Panc1 (cell line): ENCODE results near the gene ZNF600.
"Not testable (repeated sequence)": the region's sequence is repeated elsewhere in the genome, so short reads cannot be mapped to it uniquely, and the experiment has no call there.

Experiments
- POLR2AphosphoS5 ChIP-seq: IDR thresholded peaks from 2 replicates; pipeline ENCODE4 v1.6.1; 2012; ENCODE audit warnings: mild to moderate bottlenecking, low read depth, low read length, moderate library complexity
- SIN3A ChIP-seq: IDR thresholded peaks from 2 replicates; pipeline ENCODE4 v1.6.1; 2012; ENCODE audit warnings: low read depth, mild to moderate bottlenecking, low read length, moderate library complexity, borderline replicate concordance; ENCODE audit not compliant: insufficient read depth
- TF ChIP-seq, protein P1 (sequence below): fragments of 450-650 bp; IDR thresholded peaks from 2 replicates; pipeline ENCODE4 v1.5.1; 2017; ENCODE audit warnings: mild to moderate bottlenecking
- TF ChIP-seq, protein P2 (sequence below), 2 experiments: IDR thresholded peaks; 2 replicates each; pipeline ENCODE4 v1.6.1; 2011 to 2012; ENCODE audit warnings: low read depth in 2 of 2, control low read depth in 1 of 2, low read length in 1 of 2, mild to moderate bottlenecking in 1 of 2, moderate library complexity in 1 of 2; ENCODE audit not compliant: insufficient read depth in 1 of 2

DNA sequence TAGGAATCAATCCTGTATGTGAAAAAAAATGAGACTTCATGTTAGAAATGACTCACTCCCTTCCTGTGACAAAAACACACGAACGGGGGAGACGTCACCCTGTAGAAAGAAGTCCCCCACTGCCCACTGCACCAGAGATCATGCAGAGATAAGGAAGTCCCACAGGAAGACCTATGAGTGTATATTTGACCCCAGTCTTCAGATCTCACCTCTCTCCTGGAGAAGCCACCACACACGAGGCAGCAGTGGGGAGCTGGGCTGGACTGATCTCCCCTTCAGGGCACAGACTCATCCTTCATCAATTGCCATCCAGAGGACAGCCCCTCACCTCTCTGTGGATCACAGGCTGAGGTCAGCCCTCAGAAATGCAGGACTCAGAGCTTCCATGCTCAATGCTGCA lies 70.7 kb downstream of the ZNF600 start:
- TF ChIP-seq, protein P1, sequence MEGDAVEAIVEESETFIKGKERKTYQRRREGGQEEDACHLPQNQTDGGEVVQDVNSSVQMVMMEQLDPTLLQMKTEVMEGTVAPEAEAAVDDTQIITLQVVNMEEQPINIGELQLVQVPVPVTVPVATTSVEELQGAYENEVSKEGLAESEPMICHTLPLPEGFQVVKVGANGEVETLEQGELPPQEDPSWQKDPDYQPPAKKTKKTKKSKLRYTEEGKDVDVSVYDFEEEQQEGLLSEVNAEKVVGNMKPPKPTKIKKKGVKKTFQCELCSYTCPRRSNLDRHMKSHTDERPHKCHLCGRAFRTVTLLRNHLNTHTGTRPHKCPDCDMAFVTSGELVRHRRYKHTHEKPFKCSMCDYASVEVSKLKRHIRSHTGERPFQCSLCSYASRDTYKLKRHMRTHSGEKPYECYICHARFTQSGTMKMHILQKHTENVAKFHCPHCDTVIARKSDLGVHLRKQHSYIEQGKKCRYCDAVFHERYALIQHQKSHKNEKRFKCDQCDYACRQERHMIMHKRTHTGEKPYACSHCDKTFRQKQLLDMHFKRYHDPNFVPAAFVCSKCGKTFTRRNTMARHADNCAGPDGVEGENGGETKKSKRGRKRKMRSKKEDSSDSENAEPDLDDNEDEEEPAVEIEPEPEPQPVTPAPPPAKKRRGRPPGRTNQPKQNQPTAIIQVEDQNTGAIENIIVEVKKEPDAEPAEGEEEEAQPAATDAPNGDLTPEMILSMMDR = not testable (repeated sequence)
- TF ChIP-seq, protein P2, sequence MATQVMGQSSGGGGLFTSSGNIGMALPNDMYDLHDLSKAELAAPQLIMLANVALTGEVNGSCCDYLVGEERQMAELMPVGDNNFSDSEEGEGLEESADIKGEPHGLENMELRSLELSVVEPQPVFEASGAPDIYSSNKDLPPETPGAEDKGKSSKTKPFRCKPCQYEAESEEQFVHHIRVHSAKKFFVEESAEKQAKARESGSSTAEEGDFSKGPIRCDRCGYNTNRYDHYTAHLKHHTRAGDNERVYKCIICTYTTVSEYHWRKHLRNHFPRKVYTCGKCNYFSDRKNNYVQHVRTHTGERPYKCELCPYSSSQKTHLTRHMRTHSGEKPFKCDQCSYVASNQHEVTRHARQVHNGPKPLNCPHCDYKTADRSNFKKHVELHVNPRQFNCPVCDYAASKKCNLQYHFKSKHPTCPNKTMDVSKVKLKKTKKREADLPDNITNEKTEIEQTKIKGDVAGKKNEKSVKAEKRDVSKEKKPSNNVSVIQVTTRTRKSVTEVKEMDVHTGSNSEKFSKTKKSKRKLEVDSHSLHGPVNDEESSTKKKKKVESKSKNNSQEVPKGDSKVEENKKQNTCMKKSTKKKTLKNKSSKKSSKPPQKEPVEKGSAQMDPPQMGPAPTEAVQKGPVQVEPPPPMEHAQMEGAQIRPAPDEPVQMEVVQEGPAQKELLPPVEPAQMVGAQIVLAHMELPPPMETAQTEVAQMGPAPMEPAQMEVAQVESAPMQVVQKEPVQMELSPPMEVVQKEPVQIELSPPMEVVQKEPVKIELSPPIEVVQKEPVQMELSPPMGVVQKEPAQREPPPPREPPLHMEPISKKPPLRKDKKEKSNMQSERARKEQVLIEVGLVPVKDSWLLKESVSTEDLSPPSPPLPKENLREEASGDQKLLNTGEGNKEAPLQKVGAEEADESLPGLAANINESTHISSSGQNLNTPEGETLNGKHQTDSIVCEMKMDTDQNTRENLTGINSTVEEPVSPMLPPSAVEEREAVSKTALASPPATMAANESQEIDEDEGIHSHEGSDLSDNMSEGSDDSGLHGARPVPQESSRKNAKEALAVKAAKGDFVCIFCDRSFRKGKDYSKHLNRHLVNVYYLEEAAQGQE (IDR thresholded peaks at IDR 0.05; ENCODE audit: insufficient read depth in 1 of 2, low read depth in 2 of 2, low read length in 1 of 2) = not testable (repeated sequence)
- not testable (repeated sequence) for TF ChIP-seq POLR2AphosphoS5, SIN3A
